ENCODE results near the gene CEP112. TPM values are rescaled to one million over a fixed set of nuclear protein-coding genes. Genes with fewer than 3 reads are reported as not detected.

The CEP112 gene
- total and polyA plus RNA-seq, 2 of the 13 experiments (the other 11 are each of a cell fraction or from before 2014, with no cell fraction given) = 1.2 to 3.4 TPM

DNA sequence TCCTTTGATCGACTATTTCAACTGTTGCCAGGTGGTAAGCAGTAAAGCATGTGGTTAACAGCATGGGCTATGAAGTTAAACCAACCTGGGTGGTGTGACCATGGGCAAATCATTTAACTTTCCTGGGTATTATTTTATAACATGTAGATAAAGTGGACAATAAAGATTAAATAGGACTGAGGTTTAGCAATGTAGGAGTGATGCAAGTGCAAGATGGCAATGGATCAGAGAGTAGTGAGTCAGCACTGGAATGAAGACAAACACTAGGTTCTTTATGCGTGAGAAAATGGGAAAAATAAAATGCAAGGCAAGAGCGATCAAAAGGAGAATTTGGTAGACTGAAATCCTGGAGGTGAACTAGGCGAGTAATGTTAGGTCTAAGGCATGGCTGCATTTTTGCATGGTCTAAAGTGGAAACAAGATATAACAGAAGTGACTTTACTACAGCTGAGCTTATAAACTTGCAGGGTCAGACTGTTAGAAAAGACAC is 408.0 kb downstream of the CEP112 start (continued):
- TF ChIP-seq HNRNPL (IDR thresholded peaks at IDR 0.05; ENCODE audit: low read depth, low read length) (no peak), ZNF891 (CRISPR knock-in tag; IDR thresholded peaks at IDR 0.05) (no peak), PHF8 (CRISPR knock-in tag; IDR thresholded peaks at IDR 0.05) (no peak), HDAC1 (CRISPR knock-in tag; IDR thresholded peaks at IDR 0.05) (0 out of 2 replicates have a peak, but pooled peaks have one; percentile 13), ZNF451 (CRISPR knock-in tag; IDR thresholded peaks at IDR 0.05) (no peak), FOXA3 (CRISPR knock-in tag; IDR thresholded peaks at IDR 0.05) (peak; percentile 78), ZBTB1 (CRISPR knock-in tag; IDR thresholded peaks at IDR 0.05; ENCODE audit: borderline replicate concordance) (no peak), NCOA1 (CRISPR knock-in tag; IDR thresholded peaks at IDR 0.05) (no peak), HOXD1 (CRISPR knock-in tag; IDR thresholded peaks at IDR 0.05) (no peak), ZNF569 (CRISPR knock-in tag; IDR thresholded peaks at IDR 0.05; ENCODE audit: borderline replicate concordance) (no peak), ZNF557 (CRISPR knock-in tag; IDR thresholded peaks at IDR 0.05) (no peak), CEBPG (CRISPR knock-in tag; IDR thresholded peaks at IDR 0.05) (peak; percentile 94), ZNF30 (CRISPR knock-in tag; IDR thresholded peaks at IDR 0.05) (no peak), MIER3 (CRISPR knock-in tag; IDR thresholded peaks at IDR 0.05; ENCODE audit: borderline replicate concordance) (0 out of 2 replicates have a peak, but pooled peaks have one; percentile 35), RXRB (CRISPR knock-in tag; IDR thresholded peaks at IDR 0.05; ENCODE audit: borderline replicate concordance) (peak; percentile 52; the same call in 1 of the 2 replicates)
- TF ChIP-seq, protein P1, sequence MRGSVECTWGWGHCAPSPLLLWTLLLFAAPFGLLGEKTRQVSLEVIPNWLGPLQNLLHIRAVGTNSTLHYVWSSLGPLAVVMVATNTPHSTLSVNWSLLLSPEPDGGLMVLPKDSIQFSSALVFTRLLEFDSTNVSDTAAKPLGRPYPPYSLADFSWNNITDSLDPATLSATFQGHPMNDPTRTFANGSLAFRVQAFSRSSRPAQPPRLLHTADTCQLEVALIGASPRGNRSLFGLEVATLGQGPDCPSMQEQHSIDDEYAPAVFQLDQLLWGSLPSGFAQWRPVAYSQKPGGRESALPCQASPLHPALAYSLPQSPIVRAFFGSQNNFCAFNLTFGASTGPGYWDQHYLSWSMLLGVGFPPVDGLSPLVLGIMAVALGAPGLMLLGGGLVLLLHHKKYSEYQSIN (CRISPR knock-in tag; IDR thresholded peaks at IDR 0.05; ENCODE audit: borderline replicate concordance) = no peak
- TF ChIP-seq, protein P2, sequence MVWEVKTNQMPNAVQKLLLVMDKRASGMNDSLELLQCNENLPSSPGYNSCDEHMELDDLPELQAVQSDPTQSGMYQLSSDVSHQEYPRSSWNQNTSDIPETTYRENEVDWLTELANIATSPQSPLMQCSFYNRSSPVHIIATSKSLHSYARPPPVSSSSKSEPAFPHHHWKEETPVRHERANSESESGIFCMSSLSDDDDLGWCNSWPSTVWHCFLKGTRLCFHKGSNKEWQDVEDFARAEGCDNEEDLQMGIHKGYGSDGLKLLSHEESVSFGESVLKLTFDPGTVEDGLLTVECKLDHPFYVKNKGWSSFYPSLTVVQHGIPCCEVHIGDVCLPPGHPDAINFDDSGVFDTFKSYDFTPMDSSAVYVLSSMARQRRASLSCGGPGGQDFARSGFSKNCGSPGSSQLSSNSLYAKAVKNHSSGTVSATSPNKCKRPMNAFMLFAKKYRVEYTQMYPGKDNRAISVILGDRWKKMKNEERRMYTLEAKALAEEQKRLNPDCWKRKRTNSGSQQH (CRISPR knock-in tag; IDR thresholded peaks at IDR 0.05; ENCODE audit: low read depth) = no peak
- TF ChIP-seq, protein P3, sequence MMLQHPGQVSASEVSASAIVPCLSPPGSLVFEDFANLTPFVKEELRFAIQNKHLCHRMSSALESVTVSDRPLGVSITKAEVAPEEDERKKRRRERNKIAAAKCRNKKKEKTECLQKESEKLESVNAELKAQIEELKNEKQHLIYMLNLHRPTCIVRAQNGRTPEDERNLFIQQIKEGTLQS (CRISPR knock-in tag; IDR thresholded peaks at IDR 0.05) = peak; percentile 92
- TF ChIP-seq, protein P4, sequence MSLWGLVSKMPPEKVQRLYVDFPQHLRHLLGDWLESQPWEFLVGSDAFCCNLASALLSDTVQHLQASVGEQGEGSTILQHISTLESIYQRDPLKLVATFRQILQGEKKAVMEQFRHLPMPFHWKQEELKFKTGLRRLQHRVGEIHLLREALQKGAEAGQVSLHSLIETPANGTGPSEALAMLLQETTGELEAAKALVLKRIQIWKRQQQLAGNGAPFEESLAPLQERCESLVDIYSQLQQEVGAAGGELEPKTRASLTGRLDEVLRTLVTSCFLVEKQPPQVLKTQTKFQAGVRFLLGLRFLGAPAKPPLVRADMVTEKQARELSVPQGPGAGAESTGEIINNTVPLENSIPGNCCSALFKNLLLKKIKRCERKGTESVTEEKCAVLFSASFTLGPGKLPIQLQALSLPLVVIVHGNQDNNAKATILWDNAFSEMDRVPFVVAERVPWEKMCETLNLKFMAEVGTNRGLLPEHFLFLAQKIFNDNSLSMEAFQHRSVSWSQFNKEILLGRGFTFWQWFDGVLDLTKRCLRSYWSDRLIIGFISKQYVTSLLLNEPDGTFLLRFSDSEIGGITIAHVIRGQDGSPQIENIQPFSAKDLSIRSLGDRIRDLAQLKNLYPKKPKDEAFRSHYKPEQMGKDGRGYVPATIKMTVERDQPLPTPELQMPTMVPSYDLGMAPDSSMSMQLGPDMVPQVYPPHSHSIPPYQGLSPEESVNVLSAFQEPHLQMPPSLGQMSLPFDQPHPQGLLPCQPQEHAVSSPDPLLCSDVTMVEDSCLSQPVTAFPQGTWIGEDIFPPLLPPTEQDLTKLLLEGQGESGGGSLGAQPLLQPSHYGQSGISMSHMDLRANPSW (CRISPR knock-in tag; IDR thresholded peaks at IDR 0.05; ENCODE audit: borderline replicate concordance) = 0 out of 2 replicates have a peak, but pooled peaks have one; percentile 32
- TF ChIP-seq, protein P5, sequence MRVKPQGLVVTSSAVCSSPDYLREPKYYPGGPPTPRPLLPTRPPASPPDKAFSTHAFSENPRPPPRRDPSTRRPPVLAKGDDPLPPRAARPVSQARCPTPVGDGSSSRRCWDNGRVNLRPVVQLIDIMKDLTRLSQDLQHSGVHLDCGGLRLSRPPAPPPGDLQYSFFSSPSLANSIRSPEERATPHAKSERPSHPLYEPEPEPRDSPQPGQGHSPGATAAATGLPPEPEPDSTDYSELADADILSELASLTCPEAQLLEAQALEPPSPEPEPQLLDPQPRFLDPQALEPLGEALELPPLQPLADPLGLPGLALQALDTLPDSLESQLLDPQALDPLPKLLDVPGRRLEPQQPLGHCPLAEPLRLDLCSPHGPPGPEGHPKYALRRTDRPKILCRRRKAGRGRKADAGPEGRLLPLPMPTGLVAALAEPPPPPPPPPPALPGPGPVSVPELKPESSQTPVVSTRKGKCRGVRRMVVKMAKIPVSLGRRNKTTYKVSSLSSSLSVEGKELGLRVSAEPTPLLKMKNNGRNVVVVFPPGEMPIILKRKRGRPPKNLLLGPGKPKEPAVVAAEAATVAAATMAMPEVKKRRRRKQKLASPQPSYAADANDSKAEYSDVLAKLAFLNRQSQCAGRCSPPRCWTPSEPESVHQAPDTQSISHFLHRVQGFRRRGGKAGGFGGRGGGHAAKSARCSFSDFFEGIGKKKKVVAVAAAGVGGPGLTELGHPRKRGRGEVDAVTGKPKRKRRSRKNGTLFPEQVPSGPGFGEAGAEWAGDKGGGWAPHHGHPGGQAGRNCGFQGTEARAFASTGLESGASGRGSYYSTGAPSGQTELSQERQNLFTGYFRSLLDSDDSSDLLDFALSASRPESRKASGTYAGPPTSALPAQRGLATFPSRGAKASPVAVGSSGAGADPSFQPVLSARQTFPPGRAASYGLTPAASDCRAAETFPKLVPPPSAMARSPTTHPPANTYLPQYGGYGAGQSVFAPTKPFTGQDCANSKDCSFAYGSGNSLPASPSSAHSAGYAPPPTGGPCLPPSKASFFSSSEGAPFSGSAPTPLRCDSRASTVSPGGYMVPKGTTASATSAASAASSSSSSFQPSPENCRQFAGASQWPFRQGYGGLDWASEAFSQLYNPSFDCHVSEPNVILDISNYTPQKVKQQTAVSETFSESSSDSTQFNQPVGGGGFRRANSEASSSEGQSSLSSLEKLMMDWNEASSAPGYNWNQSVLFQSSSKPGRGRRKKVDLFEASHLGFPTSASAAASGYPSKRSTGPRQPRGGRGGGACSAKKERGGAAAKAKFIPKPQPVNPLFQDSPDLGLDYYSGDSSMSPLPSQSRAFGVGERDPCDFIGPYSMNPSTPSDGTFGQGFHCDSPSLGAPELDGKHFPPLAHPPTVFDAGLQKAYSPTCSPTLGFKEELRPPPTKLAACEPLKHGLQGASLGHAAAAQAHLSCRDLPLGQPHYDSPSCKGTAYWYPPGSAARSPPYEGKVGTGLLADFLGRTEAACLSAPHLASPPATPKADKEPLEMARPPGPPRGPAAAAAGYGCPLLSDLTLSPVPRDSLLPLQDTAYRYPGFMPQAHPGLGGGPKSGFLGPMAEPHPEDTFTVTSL (CRISPR knock-in tag; IDR thresholded peaks at IDR 0.05; ENCODE audit: borderline replicate concordance) = peak; percentile 18; the same call in 1 of the 2 replicates

Data from HepG2 (cell line).